H9 (cell line): ENCODE results near the gene LTB4R. TPM values are rescaled to one million over a fixed set of nuclear protein-coding genes. Genes with fewer than 3 reads are reported as not detected.

Experiments used
- DNase-seq: peaks from one replicate; pipeline ENCODE4 v3.0.0-alpha.2; 2017
- H2AFZ ChIP-seq: one replicate; pipeline ENCODE4 v1.6.1; 2013; ENCODE audit warnings: mild to moderate bottlenecking, low read length, control low read depth, moderate library complexity
- H2AK5ac ChIP-seq: 2 replicates; pipeline ENCODE4 v1.6.1; 2013; ENCODE audit warnings: low read length, control low read depth, mixed read lengths; ENCODE audit not compliant: insufficient read length
- H2BK120ac ChIP-seq: one replicate; pipeline ENCODE4 v1.6.1; 2013; ENCODE audit warnings: low read depth, mild to moderate bottlenecking, low read length, control low read depth, inconsistent platforms; ENCODE audit not compliant: poor library complexity, severe bottlenecking
- H2BK12ac ChIP-seq: 2 replicates; pipeline ENCODE4 v1.6.1; 2013; ENCODE audit warnings: low read length, control low read depth, mixed read lengths, low read depth; ENCODE audit not compliant: insufficient read length
- H2BK15ac ChIP-seq: 2 replicates; pipeline ENCODE4 v1.6.1; 2013; ENCODE audit warnings: low read depth, low read length, control low read depth
- H2BK20ac ChIP-seq: one replicate; pipeline ENCODE4 v1.6.1; 2013; ENCODE audit warnings: low read depth, mild to moderate bottlenecking, low read length, control low read depth, inconsistent platforms; ENCODE audit not compliant: poor library complexity, severe bottlenecking
- H2BK5ac ChIP-seq: 2 replicates; pipeline ENCODE4 v1.6.1; 2013; ENCODE audit warnings: low read length, control low read depth, mixed read lengths; ENCODE audit not compliant: insufficient read length
- H3K14ac ChIP-seq: 2 replicates; pipeline ENCODE4 v1.6.1; 2013; ENCODE audit warnings: low read length, control low read depth; ENCODE audit not compliant: insufficient read depth
- H3K18ac ChIP-seq: 2 replicates; pipeline ENCODE4 v1.6.1; 2013; ENCODE audit warnings: low read depth, mild to moderate bottlenecking, mixed read lengths, low read length, control low read depth; ENCODE audit not compliant: insufficient read length
- H3K23ac ChIP-seq: 2 replicates; pipeline ENCODE4 v1.6.1; 2013; ENCODE audit warnings: low read length, control low read depth, mixed read lengths, low read depth; ENCODE audit not compliant: insufficient read length
- H3K23me2 ChIP-seq: 2 replicates; pipeline ENCODE4 v1.6.1; 2013; ENCODE audit warnings: low read depth, mild to moderate bottlenecking, mixed read lengths, low read length, control low read depth; ENCODE audit not compliant: insufficient read length, poor library complexity, severe bottlenecking
- H3K27ac ChIP-seq: 2 replicates; pipeline ENCODE4 v1.5.1; 2013; ENCODE audit warnings: low read length, control low read depth, mixed read lengths, low read depth; ENCODE audit not compliant: insufficient read length
- H3K27me3 ChIP-seq: 2 replicates; pipeline ENCODE4 v1.6.1; 2013; ENCODE audit warnings: low read length, control low read depth, inconsistent platforms; ENCODE audit not compliant: insufficient read depth
- H3K4ac ChIP-seq: 2 replicates; pipeline ENCODE4 v1.6.1; 2013; ENCODE audit warnings: low read depth, mild to moderate bottlenecking, control low read depth, inconsistent platforms, low read length, moderate library complexity
- H3K4me1 ChIP-seq: 2 replicates; pipeline ENCODE4 v1.6.1; 2013; ENCODE audit warnings: low read length, control low read depth, inconsistent platforms; ENCODE audit not compliant: insufficient read depth
- H3K4me2 ChIP-seq: 2 replicates; pipeline ENCODE4 v1.6.1; 2013; ENCODE audit warnings: low read length, control low read depth, mixed read lengths; ENCODE audit not compliant: insufficient read length, insufficient read depth
- H3K56ac ChIP-seq: 2 replicates; pipeline ENCODE4 v1.6.1; 2013; ENCODE audit warnings: low read depth, mild to moderate bottlenecking, mixed read lengths, low read length, control low read depth; ENCODE audit not compliant: insufficient read length
- H3K79me1 ChIP-seq: 2 replicates; pipeline ENCODE4 v1.6.1; 2013; ENCODE audit warnings: low read depth, mild to moderate bottlenecking, moderate library complexity, low read length, control low read depth, inconsistent platforms; ENCODE audit not compliant: insufficient read depth, poor library complexity, severe bottlenecking
- H3K79me2 ChIP-seq: 2 replicates; pipeline ENCODE4 v1.6.1; 2013; ENCODE audit warnings: low read length, control low read depth, inconsistent platforms; ENCODE audit not compliant: insufficient read depth
- H3K9ac ChIP-seq: 2 replicates; pipeline ENCODE4 v1.6.1; 2013; ENCODE audit warnings: low read length, control low read depth, mixed read lengths; ENCODE audit not compliant: insufficient read length; ENCODE audit errors: extremely low read depth
- H3K9me3 ChIP-seq: one replicate; pipeline ENCODE4 v1.6.1; 2013; ENCODE audit warnings: low read depth, low read length, inconsistent platforms; ENCODE audit not compliant: control insufficient read depth
- H3T11ph ChIP-seq: one replicate; pipeline ENCODE4 v1.6.1; 2013; ENCODE audit warnings: mild to moderate bottlenecking, low read length, control low read depth, inconsistent platforms
- H4K20me1 ChIP-seq: one replicate; pipeline ENCODE4 v1.6.1; 2013; ENCODE audit not compliant: control insufficient read depth, insufficient read length, insufficient read depth
- H4K5ac ChIP-seq: 2 replicates; pipeline ENCODE4 v1.6.1; 2013; ENCODE audit warnings: low read depth, mild to moderate bottlenecking, mixed read lengths, low read length, control low read depth; ENCODE audit not compliant: insufficient read length
- H4K8ac ChIP-seq: replicated peaks from 2 replicates; pipeline ENCODE4 v1.6.1; 2013; ENCODE audit warnings: low read length, control low read depth, mixed read lengths, low read depth; ENCODE audit not compliant: insufficient read length
- H4K91ac ChIP-seq: 2 replicates; pipeline ENCODE4 v1.6.1; 2013; ENCODE audit warnings: low read depth, mild to moderate bottlenecking, moderate library complexity, mixed read lengths, low read length, control low read depth; ENCODE audit not compliant: insufficient read length
- H3K27ac Mint-ChIP-seq, 3 experiments: 2 replicates in 2 of 3; 3 replicates in 1 of 3; pipeline ENCODE4 v1.8.0; 2020 to 2021; ENCODE audit warnings: mixed read lengths in 3 of 3, mild to moderate bottlenecking in 1 of 3, moderate library complexity in 1 of 3
- H3K27me3 Mint-ChIP-seq: 2 replicates; pipeline ENCODE4 v1.8.0; 2021; ENCODE audit warnings: low read depth, mild to moderate bottlenecking, moderate library complexity, mixed read lengths
- H3K36me3 Mint-ChIP-seq, 3 experiments: 2 replicates in 2 of 3; 3 replicates in 1 of 3; pipeline ENCODE4 v1.8.0; 2020 to 2021; ENCODE audit warnings: low read depth in 3 of 3, mixed read lengths in 3 of 3; ENCODE audit not compliant: insufficient read depth in 1 of 3
- H3K4me1 Mint-ChIP-seq, 2 experiments: 2 replicates each; pipeline ENCODE4 v1.8.0; 2020; ENCODE audit warnings: mixed read lengths in 2 of 2
- H3K4me3 Mint-ChIP-seq, 2 experiments: 2 replicates in 1 of 2; 3 replicates in 1 of 2; pipeline ENCODE4 v1.8.0; 2020 to 2021; ENCODE audit warnings: mild to moderate bottlenecking in 2 of 2, mixed read lengths in 2 of 2, moderate library complexity in 1 of 2
- H3K9me3 Mint-ChIP-seq, 2 experiments: 2 replicates in 1 of 2; 3 replicates in 1 of 2; pipeline ENCODE4 v1.8.0; 2020; ENCODE audit warnings: mild to moderate bottlenecking in 2 of 2, mixed read lengths in 2 of 2, moderate library complexity in 1 of 2
- CTCF ChIP-seq: fragments of 200-600 bp; sonication (generic); conservative IDR thresholded peaks from 3 replicates; pipeline ENCODE4 v1.8.0; 2021; ENCODE audit warnings: antibody characterized with exemption, mild to moderate bottlenecking
- WGBS: extraction: QIAGEN DNeasy Blood & Tissue Kit; methylation state at CpG from one replicate; pipeline ENCODE4 v1.1.7; 2013; ENCODE audit warnings: missing lambda C conversion rate, low lambda C conversion rate, mixed read lengths; ENCODE audit not compliant: insufficient read length; ENCODE audit errors: extremely low coverage; 5-methylcytosine and 5-hydroxymethylcytosine counted together
- total RNA-seq: library from RNA; stranded (reverse); gene quantifications from 2 replicates; pipeline ENCODE4 v1.2.1, GENCODE V29; 2021

LTB4R gene
- total RNA-seq, 1 experiment from 2014 or later, result 8.9 TPM

- H3K4me1 Mint-ChIP-seq, result peaks cover 5 to 6% of the 10 kb centered on the region in 2 experiments; a peak in 3 of 4 replicates
- no peaks in the 10 kb centered on the region for H3K79me1 ChIP-seq
- no peaks in the 10 kb centered on the region for H4K20me1 ChIP-seq
- H2BK5ac ChIP-seq, result no peak within 1 kb of the TSS
- no peaks in the 10 kb centered on the region for H3K9me3 Mint-ChIP-seq
- H3K56ac ChIP-seq, result no peak within 1 kb of the TSS
- peak within 1 kb of the TSS in 1 of 2 experiments; percentile 3; a peak in 1 of 5 replicates for H3K4me3 Mint-ChIP-seq
- peak within 1 kb of the TSS in 2 of 3 experiments; percentile 12 to 64; a peak in 3 of 7 replicates for H3K27ac Mint-ChIP-seq
- H3K14ac ChIP-seq, result no peak within 1 kb of the TSS
- H3K4me1 ChIP-seq, result no peaks in the 10 kb centered on the region
- H3K4me2 ChIP-seq, result no peak within 1 kb of the TSS
- peak; percentile 94 for TF ChIP-seq CTCF
- no peak within 1 kb of the TSS for H3K23ac ChIP-seq
- no peak within 1 kb of the TSS for H2BK12ac ChIP-seq
- DNase-seq, result peak; percentile 68
- H2BK15ac ChIP-seq, result no peak within 1 kb of the TSS
- H3K4ac ChIP-seq, result no peak within 1 kb of the TSS
- no peaks in the 10 kb centered on the region for H3K9me3 ChIP-seq
- H2AFZ ChIP-seq, result no peak within 1 kb of the TSS
- H3K27me3 ChIP-seq, result no peaks in the 10 kb centered on the region
- no peak within 1 kb of the TSS for H2AK5ac ChIP-seq
- peaks cover 31 to 67% (median 51%) of the 10 kb centered on the region in 3 experiments for H3K36me3 Mint-ChIP-seq
- no peak within 1 kb of the TSS for H3K27ac ChIP-seq
- no peaks in the 10 kb centered on the region for H3K79me2 ChIP-seq
- H4K91ac ChIP-seq, result no peak within 1 kb of the TSS
- H3T11ph ChIP-seq, result no peak within 1 kb of the TSS
- no peak within 1 kb of the TSS for H4K5ac ChIP-seq
- H2BK120ac ChIP-seq, result no peak within 1 kb of the TSS
- H3K18ac ChIP-seq, result no peak within 1 kb of the TSS
- H3K23me2 ChIP-seq, result no peaks in the 10 kb centered on the region
- no peaks in the 10 kb centered on the region for H3K27me3 Mint-ChIP-seq
- H4K8ac ChIP-seq, result no peak within 1 kb of the TSS
- H3K9ac ChIP-seq, result no peak within 1 kb of the TSS
- H2BK20ac ChIP-seq, result no peak within 1 kb of the TSS
- WGBS, result no CpG with 5 or more reads among the region's 6 CpGs
These were observed 3.5 kb upstream of the LTB4R start, which contains the start of gene CIDEB for GRCh38 chr14:24307575-24308341. TSS of gene CIDEB (minus strand) at chr14:24307977. CDS start at chr14:24307858, 119 bp downstream.
